Tibial artery (tissue), 4 donors: Measurements from ENCODE around the gene CARD9.

ENCODE experiments used
- DNase-seq, 2 donors: peaks; one replicate each; pipeline ENCODE4 v3.0.0-alpha.2; 2019
- H3K27ac ChIP-seq, 2 donors: fragments of 200-600 bp; sonication (generic) in 1 of 2; 1 replicate in 1 of 2; 2 replicates in 1 of 2; pipeline ENCODE4 v1.5.1; 2018 to 2019; ENCODE audit warnings: mild to moderate bottlenecking in 1 of 2
- H3K27me3 ChIP-seq, 2 donors: fragments of 200-600 bp; sonication (generic) in 1 of 2; one replicate each; pipeline versions ENCODE4 v1.5.1 to v1.6.0; 2016 to 2019
- H3K36me3 ChIP-seq, 3 donors: fragments of 200-600 bp; sonication (generic) in 2 of 3; one replicate each; pipeline ENCODE4 v1.5.1; 2016 to 2019; ENCODE audit warnings: mild to moderate bottlenecking in 2 of 3
- H3K4me1 ChIP-seq, 4 donors: fragments of 200-600 bp; sonication (generic) in 2 of 4; 1 replicate in 3 of 4; 2 replicates in 1 of 4; pipeline ENCODE4 v1.5.1; 2016 to 2019
- H3K4me3 ChIP-seq, 2 donors: fragments of 200-600 bp; sonication (generic) in 1 of 2; 1 replicate in 1 of 2; 2 replicates in 1 of 2; pipeline ENCODE4 v1.5.1; 2018 to 2019; ENCODE audit warnings: mild to moderate bottlenecking in 2 of 2
- H3K9me3 ChIP-seq, 3 donors: fragments of 200-600 bp; sonication (generic) in 1 of 3; one replicate each; pipeline ENCODE4 v1.5.1; 2016 to 2019
- CTCF ChIP-seq, 2 experiments: fragments of 200-600 bp in 1 of 2; fragments of 450-650 bp in 1 of 2; IDR thresholded peaks; one replicate each; pipeline ENCODE4 v1.5.1; 2017 to 2019; ENCODE audit warnings: antibody characterized with exemption in 2 of 2, mild to moderate bottlenecking in 1 of 2, moderate library complexity in 1 of 2
- intact Hi-C: fragments of 100-400 bp; cut with DNase I; formaldehyde crosslinking; loops from one replicate; pipeline ENCODE4 v1.15.0; 2023; ENCODE audit warnings: low total_unique reads

The CARD9 gene

DNA sequence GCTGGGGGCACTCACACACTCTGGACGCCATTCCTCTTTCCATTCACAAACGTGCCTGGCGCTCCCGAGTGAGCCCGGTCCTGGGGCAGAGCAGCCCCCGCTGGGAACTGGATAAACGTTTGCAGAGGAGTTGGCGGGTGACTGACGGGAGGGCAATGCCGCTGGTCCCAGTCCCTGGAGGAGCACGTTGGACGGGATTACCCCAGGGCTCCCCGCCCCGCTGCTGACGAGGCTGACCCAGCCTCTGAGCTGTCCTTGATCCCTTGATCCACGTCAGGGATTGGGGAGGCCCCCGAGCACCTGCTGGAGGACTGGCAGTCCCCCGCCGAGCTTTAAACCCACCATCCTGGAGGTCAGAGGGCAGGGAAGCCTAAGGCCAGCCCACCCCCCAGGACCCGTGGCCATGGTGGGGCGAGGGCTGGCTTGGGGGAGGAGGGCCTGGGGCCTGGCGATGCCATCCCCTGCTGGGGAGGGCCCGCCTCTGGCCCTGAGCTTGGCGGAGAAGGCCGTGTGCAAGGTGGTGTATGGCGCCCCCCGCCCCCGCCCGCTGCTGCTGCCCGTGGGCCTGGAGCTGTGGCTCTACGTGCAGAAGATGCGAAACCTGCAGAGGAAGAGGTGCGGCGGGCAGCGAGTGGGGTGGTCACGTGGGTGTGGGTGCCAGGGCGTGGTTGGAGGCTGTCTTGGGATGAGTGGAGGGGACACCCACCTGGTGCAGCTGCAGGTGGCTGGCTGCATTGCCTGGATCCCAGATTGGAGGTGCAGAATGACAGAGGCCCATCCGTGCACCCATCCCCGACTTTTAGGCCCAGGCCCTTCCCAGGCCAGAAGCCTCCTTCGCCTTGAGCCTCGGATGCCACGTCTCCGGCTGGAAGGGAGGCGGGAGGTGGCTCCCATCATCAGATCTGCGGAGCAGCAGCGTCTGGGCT, 41.6 kb downstream of the CARD9 start:
- peaks cover 3 to 24% (median 20%) of the 10 kb centered on the region in 4 donors for H3K4me1 ChIP-seq
- no peak overlapping the region for H3K27ac ChIP-seq
- H3K27me3 ChIP-seq, result no peaks in the 10 kb centered on the region
- H3K4me3 ChIP-seq, result no peak overlapping the region
- H3K9me3 ChIP-seq, result no peaks in the 10 kb centered on the region
- intact Hi-C loops, result no loop called here
- DNase-seq, result no peak
- TF ChIP-seq CTCF (IDR thresholded peaks at IDR 0.05), result no peak
- H3K36me3 ChIP-seq, result peaks cover 0 to 37% (median 11%) of the 10 kb centered on the region in 3 donors

DNA sequence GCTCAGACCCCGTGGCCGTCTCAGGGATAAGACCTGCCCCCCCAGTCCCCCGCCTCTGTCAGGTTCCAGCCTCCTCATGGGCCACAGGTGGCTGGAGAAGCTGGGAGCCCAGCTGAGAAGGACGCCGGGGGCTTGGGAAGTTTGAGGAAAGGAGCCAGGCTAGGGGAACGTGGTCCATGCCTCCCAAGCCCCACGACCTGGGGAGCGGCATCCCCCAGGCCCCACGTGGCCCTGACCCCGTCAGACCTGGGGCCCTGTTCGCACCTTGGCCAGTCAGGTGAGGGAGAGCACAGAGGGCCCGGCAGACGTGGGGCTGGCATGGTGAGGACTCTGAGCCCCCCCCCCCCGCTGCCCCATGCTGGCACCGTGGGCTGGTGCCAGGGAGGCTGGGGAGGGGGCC, 42.4 kb downstream of the CARD9 start:
- Histone ChIP-seq H3K27ac (no peak overlapping the region), H3K9me3 (no peaks in the 10 kb centered on the region), H3K4me3 (no peak overlapping the region), H3K36me3 (peaks cover 0 to 29% (median 3%) of the 10 kb centered on the region in 3 donors), H3K4me1 (peaks cover 3 to 32% (median 28%) of the 10 kb centered on the region in 4 donors), H3K27me3 (no peaks in the 10 kb centered on the region)
- no peak for DNase-seq
- intact Hi-C loops, result no loop called here
- no peak for TF ChIP-seq CTCF (IDR thresholded peaks at IDR 0.05)

DNA sequence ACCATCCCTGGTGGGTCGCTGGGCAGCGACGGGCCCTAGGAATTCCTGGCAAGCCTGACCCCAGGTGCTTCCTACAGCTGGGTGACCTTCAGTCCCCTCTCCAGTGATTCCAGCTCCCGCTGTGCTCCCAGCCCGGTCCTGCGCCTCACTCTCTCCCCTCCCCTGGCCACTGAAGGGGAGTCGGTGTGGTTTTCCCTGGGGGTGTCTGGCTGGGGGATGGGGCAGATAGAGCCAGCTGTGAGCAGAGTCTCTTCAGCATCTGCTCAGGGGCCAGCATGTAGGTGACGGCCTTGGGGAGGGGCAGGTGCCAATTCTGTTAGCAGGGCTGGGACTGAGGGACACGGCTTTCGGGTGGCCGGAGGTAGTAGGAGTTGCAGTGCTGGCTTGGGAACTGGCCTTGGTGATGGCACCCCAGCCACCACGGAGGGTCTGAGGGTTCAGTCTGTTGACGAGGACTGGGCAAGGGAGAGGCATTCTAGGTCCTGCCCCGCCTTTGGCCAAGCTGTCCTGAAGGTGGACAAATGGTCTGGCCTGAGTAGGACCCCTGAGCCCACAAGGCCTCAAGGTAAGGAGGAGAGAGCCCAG, 43.0 kb downstream of the CARD9 start:
- no peaks in the 10 kb centered on the region for H3K9me3 ChIP-seq
- no peak for TF ChIP-seq CTCF (IDR thresholded peaks at IDR 0.05)
- no peak overlapping the region for H3K27ac ChIP-seq
- intact Hi-C loops, result no loop called here
- H3K4me1 ChIP-seq, result peaks cover 3 to 35% (median 32%) of the 10 kb centered on the region in 4 donors
- H3K27me3 ChIP-seq, result no peaks in the 10 kb centered on the region
- H3K4me3 ChIP-seq, result no peak overlapping the region
- no peak for DNase-seq
- peaks cover 0 to 24% (median 3%) of the 10 kb centered on the region in 3 donors for H3K36me3 ChIP-seq

- Histone ChIP-seq H3K36me3 (peaks cover 0 to 19% (median 3%) of the 10 kb centered on the region in 3 donors), H3K27ac (no peak overlapping the region), H3K4me1 (peaks cover 3 to 35% (median 32%) of the 10 kb centered on the region in 4 donors), H3K4me3 (no peak overlapping the region), H3K9me3 (no peaks in the 10 kb centered on the region), H3K27me3 (no peaks in the 10 kb centered on the region)
- intact Hi-C loops, result no loop called here
- DNase-seq, result no peak
- TF ChIP-seq CTCF (IDR thresholded peaks at IDR 0.05), result no peak
These were observed 43.6 kb downstream of the CARD9 start for GRCh38 chr9:136329636-136330405.

DNA sequence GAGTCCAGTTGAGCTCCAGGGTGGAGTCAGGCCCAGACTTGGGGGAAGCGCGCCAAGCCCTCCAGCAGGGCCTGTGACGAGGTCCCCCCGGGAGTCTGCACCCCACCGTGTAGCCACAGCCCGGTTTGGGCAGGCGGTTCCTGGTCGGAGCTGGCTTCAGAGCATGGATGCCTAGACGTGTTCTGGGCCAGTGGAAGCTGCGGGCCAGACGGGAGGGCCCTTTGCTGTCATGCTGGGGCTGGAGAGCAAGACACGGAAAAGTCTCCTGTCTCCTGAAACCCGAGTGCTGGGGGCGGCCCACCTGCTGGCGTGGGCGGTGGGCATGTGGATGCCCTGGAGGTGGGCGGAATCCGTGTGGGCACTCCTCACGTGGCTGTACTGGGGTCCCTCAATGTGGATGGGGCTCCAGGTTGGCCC, 44.2 kb downstream of the CARD9 start:
- Histone ChIP-seq H3K4me3 (peak overlapping the region in 1 of 2 donors; percentile 87), H3K4me1 (peaks cover 3 to 35% (median 32%) of the 10 kb centered on the region in 4 donors), H3K27ac (no peak overlapping the region), H3K9me3 (no peaks in the 10 kb centered on the region), H3K27me3 (no peaks in the 10 kb centered on the region), H3K36me3 (peaks cover 0 to 13% (median under 1%) of the 10 kb centered on the region in 3 donors)
- intact Hi-C loops, result no loop called here
- TF ChIP-seq CTCF (IDR thresholded peaks at IDR 0.05), result no peak
- DNase-seq, result no peak
